Upper lobe of left lung (tissue), 6 donors: ENCODE results near the gene SARS2. TPM values are rescaled to one million over a fixed set of nuclear protein-coding genes. Genes with fewer than 3 reads are reported as not detected.

Source experiments
- ATAC-seq, 2 donors: fragments of 200-7000 bp; cut with Tn5 transposase; one replicate each; pipeline ENCODE4 v1.9.1; 2022; ENCODE audit warnings: mild to moderate bottlenecking in 2 of 2, moderate library complexity in 2 of 2; ENCODE audit not compliant: low FRiP score in 2 of 2
- DNase-seq, 2 donors: peaks; one replicate each; pipeline ENCODE4 v3.0.0-alpha.2; 2019 to 2020
- H3K27ac ChIP-seq, 4 donors: fragments of 200-600 bp; sonication (generic); one replicate each; pipeline ENCODE4 v1.5.1; 2016 to 2019
- H3K27me3 ChIP-seq, 4 donors: fragments of 200-600 bp; sonication (generic); one replicate each; pipeline ENCODE4 v1.5.1; 2017 to 2019
- H3K36me3 ChIP-seq, 4 donors: fragments of 200-600 bp; sonication (generic); one replicate each; pipeline ENCODE4 v1.5.1; 2016 to 2019
- H3K4me1 ChIP-seq, 4 donors: fragments of 200-600 bp; sonication (generic); one replicate each; pipeline ENCODE4 v1.5.1; 2018 to 2019
- H3K4me3 ChIP-seq, 4 donors: fragments of 200-600 bp; sonication (generic); one replicate each; pipeline ENCODE4 v1.5.1; 2017 to 2019; ENCODE audit warnings: mild to moderate bottlenecking in 2 of 4, moderate library complexity in 1 of 4
- H3K9me3 ChIP-seq, 4 donors: fragments of 200-600 bp; sonication (generic); one replicate each; pipeline ENCODE4 v1.5.1; 2018 to 2019
- EP300 ChIP-seq, 4 donors: sonication (generic); formaldehyde crosslinking; IDR thresholded peaks; one replicate each; pipeline ENCODE4 v1.5.1; 2017; ENCODE audit warnings: antibody characterized with exemption in 4 of 4, control low read depth in 2 of 4
- POLR2A ChIP-seq, 4 donors: fragments of 450-650 bp; IDR thresholded peaks; one replicate each; pipeline ENCODE4 v1.5.1; 2016 to 2017; ENCODE audit warnings: antibody characterized with exemption in 4 of 4, mild to moderate bottlenecking in 2 of 4
- POLR2AphosphoS5 ChIP-seq, 2 donors: sonication (generic); formaldehyde crosslinking; IDR thresholded peaks; one replicate each; pipeline ENCODE4 v1.5.1; 2017; ENCODE audit warnings: antibody characterized with exemption in 2 of 2
- WGBS, 2 donors: methylation state at CpG; one replicate each; pipeline ENCODE4 v1.1.5; 2017 to 2018; 5-methylcytosine and 5-hydroxymethylcytosine counted together
- total RNA-seq, 6 donors: library from RNA; depleted of rRNA in 4 of 6; stranded (reverse); fragments of >200 nt in 4 of 6; gene quantifications; one replicate each; pipeline versions ENCODE4 v1.1.0 to v1.2.1, GENCODE V29; 2016 to 2021
- TF ChIP-seq, protein P1 (sequence below), 6 experiments: fragments of 450-650 bp in 4 of 6; fragments of 200-600 bp in 2 of 6; sonication (generic) in 2 of 6; IDR thresholded peaks; one replicate each; pipeline ENCODE4 v1.5.1; 2016 to 2019; ENCODE audit warnings: antibody characterized with exemption in 6 of 6
- donor health status: DM: no; HTN: no; CAD: no; lungs with moderate emphysema.
- donor health status: DM: no; HTN: yes; CAD: no; lungs with severe emphysema.

Gene SARS2
- total RNA-seq, 6 donors from 2014 or later: 14.3 to 54.5 (median 23.0) TPM

DNA sequence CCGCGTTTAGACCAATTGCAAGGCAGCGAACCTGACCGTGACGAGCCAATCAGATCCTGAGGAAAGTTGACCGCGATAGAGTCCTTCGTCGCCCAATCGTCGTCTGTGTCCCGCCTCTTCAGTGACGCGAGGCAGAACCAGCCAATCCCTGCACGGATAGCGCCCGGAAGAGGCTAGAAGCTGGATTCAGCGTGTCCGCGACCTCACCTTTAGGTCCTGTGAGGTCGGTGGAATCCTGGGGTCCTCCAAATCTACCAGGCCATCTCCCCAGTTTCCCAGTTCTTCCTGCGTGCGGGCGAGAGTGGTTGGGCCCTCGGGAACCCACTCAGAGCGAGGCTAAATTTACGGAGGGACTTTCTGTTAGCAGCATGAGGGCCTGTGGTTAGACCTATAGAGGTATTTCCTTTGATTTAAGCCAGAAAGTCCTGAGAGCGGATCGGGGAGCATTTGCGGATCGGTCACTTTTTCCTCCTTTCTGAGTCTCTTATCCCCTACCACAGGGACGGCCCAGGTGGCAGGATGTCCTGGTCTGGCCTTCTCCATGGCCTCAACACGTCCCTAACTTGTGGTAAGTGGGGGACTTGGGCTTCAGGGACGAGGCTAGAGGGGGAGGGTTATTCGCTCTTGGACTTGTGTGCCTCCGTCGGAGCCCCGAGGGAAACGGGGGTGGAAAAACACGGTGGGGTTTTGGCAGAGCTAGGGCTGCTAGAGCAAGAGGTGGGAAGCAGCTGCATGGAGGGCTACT lies 385 bp upstream of the SARS2 start, which contains the start of gene MRPS12:
TSS of gene MRPS12 (plus strand) at position 169 of the 745 bp plus-strand sequence. CDS start at position 520, 351 bp downstream.
- Histone ChIP-seq H3K27me3 (no peaks in the 10 kb centered on the region), H3K4me1 (peaks cover 16 to 39% (median 19%) of the 10 kb centered on the region in 4 donors), H3K27ac (peak within 1 kb of the TSS; percentile 75 to 89 (median 84)), H3K36me3 (peaks cover 0 to 24% (median 7%) of the 10 kb centered on the region in 4 donors), H3K9me3 (peaks cover 0 to 7% (median 0%) of the 10 kb centered on the region in 4 donors), H3K4me3 (peak within 1 kb of the TSS; percentile 65 to 83 (median 70))
- 1% methylated on average over 19 to 37 of the region's 40 CpGs for WGBS, 2 donors
- ATAC-seq (peak; percentile 98), DNase-seq (peak in 1 of 2 donors; percentile 98)
- TF ChIP-seq POLR2AphosphoS5 (IDR thresholded peaks at IDR 0.05) (peak; percentile 31 to 48), EP300 (IDR thresholded peaks at IDR 0.05) (no peak), POLR2A (IDR thresholded peaks at IDR 0.05) (peak in 2 of 4 donors; percentile 61 to 67)

DNA sequence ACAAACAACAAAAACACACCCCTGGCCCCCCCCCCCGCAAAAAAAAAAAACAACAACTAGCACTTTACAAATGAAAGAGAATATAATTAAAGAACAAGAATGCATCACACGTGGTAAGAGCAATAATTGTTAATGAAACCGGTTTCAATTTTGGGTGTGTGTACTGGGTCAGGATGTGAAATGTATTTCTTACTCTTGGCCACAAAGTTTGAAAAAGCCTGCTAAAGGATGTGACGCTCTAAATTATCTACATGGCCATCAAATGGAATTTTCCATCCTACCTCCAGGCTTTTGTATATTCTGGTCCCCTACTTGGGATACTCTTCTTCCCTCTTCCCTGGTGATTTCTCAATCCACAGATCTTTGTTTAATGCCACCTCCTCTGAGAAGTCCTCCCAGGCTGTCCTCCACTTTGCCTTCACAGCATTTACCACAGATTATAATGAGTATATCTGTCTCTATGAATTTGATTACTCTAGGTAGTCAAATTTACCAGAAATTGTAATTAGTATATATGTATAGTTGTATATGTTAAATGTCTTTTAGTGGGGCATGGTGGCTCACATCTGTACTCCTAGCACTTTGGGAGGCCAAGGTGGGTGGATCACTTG lies 2.1 kb downstream of the SARS2 start:
- peaks cover 3 to 33% (median 21%) of the 10 kb centered on the region in 4 donors for H3K36me3 ChIP-seq
- ATAC-seq: no peak
- H3K4me1 ChIP-seq: peaks cover 16 to 39% (median 19%) of the 10 kb centered on the region in 4 donors
- H3K4me3 ChIP-seq: no peak overlapping the region
- no peak for DNase-seq
- no peaks in the 10 kb centered on the region for H3K9me3 ChIP-seq
- WGBS, 2 donors: 51 to 73% methylated on average over 4 of the region's 4 CpGs
- H3K27me3 ChIP-seq: no peaks in the 10 kb centered on the region
- TF ChIP-seq EP300 (IDR thresholded peaks at IDR 0.05): no peak
- peak overlapping the region in 2 of 4 donors; percentile 28 to 89 for H3K27ac ChIP-seq

DNA sequence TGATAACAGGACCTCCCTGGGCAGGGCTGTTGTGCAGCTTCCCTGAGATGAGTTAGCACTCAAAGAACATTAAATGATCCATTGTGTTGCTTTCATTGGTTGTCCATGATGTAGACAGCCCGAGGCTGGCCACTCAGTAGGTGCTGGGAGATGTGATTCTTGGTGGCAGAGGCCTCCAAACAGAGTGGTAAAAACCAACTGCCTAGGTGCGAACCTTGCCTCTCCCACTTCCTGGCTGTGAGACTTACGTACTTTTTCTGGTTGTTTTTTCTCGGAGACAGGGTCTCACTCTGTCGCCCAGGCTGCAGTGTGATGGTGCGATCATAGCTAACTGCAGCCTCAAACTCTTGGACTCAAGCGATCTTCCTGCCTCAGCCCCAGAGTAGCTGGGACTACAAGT lies 6.2 kb downstream of the SARS2 start:
- ATAC-seq: no peak
- no peaks in the 10 kb centered on the region for H3K9me3 ChIP-seq
- 88 to 95% methylated on average over 7 of the region's 7 CpGs for WGBS, 2 donors
- peaks cover 0 to 11% (median 2%) of the 10 kb centered on the region in 4 donors for H3K4me1 ChIP-seq
- H3K36me3 ChIP-seq: peaks cover 3 to 34% (median 20%) of the 10 kb centered on the region in 4 donors
- no peak for DNase-seq
- TF ChIP-seq EP300 (IDR thresholded peaks at IDR 0.05) (no peak), POLR2AphosphoS5 (IDR thresholded peaks at IDR 0.05) (no peak), POLR2A (IDR thresholded peaks at IDR 0.05) (no peak)
- TF ChIP-seq, protein P1, sequence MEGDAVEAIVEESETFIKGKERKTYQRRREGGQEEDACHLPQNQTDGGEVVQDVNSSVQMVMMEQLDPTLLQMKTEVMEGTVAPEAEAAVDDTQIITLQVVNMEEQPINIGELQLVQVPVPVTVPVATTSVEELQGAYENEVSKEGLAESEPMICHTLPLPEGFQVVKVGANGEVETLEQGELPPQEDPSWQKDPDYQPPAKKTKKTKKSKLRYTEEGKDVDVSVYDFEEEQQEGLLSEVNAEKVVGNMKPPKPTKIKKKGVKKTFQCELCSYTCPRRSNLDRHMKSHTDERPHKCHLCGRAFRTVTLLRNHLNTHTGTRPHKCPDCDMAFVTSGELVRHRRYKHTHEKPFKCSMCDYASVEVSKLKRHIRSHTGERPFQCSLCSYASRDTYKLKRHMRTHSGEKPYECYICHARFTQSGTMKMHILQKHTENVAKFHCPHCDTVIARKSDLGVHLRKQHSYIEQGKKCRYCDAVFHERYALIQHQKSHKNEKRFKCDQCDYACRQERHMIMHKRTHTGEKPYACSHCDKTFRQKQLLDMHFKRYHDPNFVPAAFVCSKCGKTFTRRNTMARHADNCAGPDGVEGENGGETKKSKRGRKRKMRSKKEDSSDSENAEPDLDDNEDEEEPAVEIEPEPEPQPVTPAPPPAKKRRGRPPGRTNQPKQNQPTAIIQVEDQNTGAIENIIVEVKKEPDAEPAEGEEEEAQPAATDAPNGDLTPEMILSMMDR (IDR thresholded peaks at IDR 0.05): no peak
- H3K4me3 ChIP-seq: no peak overlapping the region
- H3K27ac ChIP-seq: no peak overlapping the region
- H3K27me3 ChIP-seq: no peaks in the 10 kb centered on the region

DNA sequence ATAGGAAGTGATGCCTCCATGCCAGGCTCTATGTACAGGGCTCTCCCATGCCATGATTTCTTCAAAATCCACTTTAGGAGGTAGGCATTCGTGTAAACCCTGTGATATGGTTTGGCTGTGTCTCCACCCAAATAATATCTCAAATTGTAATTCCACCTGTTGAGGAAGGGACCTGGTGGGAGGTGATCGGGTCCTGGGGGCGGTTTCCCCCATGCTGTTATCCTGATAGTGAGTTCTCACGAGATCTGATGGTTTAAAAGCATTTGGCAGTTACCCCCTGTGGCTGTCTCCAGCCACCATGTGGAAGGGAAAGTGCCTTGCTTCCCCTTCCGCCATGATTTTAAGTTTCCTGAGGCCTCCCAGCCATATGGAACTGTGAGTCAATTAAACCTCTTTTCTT lies 8.1 kb downstream of the SARS2 start:
- Histone ChIP-seq H3K27me3 (no peaks in the 10 kb centered on the region), H3K4me3 (no peak overlapping the region), H3K36me3 (peaks cover 3 to 38% (median 20%) of the 10 kb centered on the region in 4 donors), H3K27ac (no peak overlapping the region), H3K4me1 (no peaks in the 10 kb centered on the region), H3K9me3 (no peaks in the 10 kb centered on the region)
- ATAC-seq (no peak), DNase-seq (no peak)
- 93 to 96% methylated on average over 5 of the region's 5 CpGs for WGBS, 2 donors
- TF ChIP-seq POLR2AphosphoS5 (IDR thresholded peaks at IDR 0.05): no peak
- TF ChIP-seq, protein P1 (IDR thresholded peaks at IDR 0.05): no peak
- no peak for TF ChIP-seq EP300 (IDR thresholded peaks at IDR 0.05)
- TF ChIP-seq POLR2A (IDR thresholded peaks at IDR 0.05): no peak

DNA sequence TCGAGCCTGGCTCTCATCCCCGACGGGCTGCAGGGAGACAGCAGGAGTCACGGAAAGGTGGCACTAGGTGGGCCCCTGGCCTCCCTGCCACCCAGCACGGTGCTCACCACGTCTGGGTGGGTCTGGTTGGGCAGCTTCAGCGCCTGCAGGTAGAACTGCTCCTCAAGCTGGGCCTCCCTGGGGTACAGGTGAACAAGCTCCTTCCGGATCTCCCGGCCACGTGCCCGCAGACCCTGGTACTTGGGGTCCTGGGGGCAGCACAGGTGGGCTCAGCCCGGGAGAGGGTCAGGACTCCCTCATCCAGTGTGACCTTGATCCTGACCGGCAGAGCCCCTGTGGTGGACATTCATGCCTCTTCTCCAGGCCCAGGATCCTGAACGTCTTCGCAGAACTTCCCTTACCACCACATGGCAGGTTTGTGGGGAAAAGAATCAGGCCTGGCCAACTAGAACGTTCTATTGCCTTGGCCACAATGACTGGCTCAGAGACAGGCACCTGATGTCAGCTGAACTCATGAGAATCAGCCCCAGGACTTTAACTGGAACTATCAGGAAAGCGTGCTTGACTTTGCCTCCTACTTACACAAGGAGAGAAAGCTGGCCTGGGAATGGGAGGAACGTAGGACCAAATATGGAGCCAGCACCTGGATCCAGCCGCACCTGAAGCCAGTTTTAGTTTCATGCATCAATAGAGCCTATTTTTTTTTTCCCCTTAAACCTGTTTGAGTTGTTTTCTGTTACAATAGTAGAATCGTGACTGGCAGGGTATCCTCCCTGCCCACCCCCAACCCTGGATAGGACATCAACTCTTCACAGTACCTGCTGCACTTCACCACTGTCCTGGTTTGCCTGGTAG lies 8.9 kb downstream of the SARS2 start:
- TF ChIP-seq POLR2AphosphoS5 (IDR thresholded peaks at IDR 0.05) (no peak), POLR2A (IDR thresholded peaks at IDR 0.05) (no peak), EP300 (IDR thresholded peaks at IDR 0.05) (no peak)
- TF ChIP-seq, protein P1 (IDR thresholded peaks at IDR 0.05): no peak
- ATAC-seq: no peak
- no peak overlapping the region for H3K4me3 ChIP-seq
- no peaks in the 10 kb centered on the region for H3K27me3 ChIP-seq
- WGBS, 2 donors: 85 to 89% methylated on average over 8 to 15 of the region's 20 CpGs
- H3K36me3 ChIP-seq: peaks cover 3 to 38% (median 20%) of the 10 kb centered on the region in 4 donors
- no peak overlapping the region for H3K27ac ChIP-seq
- H3K4me1 ChIP-seq: no peaks in the 10 kb centered on the region
- no peaks in the 10 kb centered on the region for H3K9me3 ChIP-seq
- DNase-seq: peak in 1 of 2 donors; percentile 53
